Spleen (tissue), 11 donors: ENCODE data around the gene SH3BP4. TPM values are rescaled to one million over a fixed set of nuclear protein-coding genes. Genes with fewer than 3 reads are reported as not detected.

Experiments used
- DNase-seq: peaks from one replicate; pipeline ENCODE4 v3.0.0-alpha.2; 2020
- H3K27ac ChIP-seq, 8 donors: fragments of 200-600 bp; sonication (generic) in 7 of 8; 1 replicate in 4 of 8; 2 replicates in 4 of 8; pipeline versions ENCODE4 v1.5.0 to v1.8.0; 2016 to 2021; ENCODE audit warnings: inconsistent platforms in 4 of 8, mild to moderate bottlenecking in 4 of 8, moderate library complexity in 1 of 8
- H3K27me3 ChIP-seq, 7 donors: fragments of 200-600 bp; sonication (generic) in 6 of 7; replicated peaks in 1 of 7; 1 replicate in 4 of 7; 2 replicates in 3 of 7; pipeline versions ENCODE4 v1.5.0 to v1.8.0; 2016 to 2021; ENCODE audit warnings: inconsistent platforms in 3 of 7, mild to moderate bottlenecking in 1 of 7
- H3K36me3 ChIP-seq, 6 donors: fragments of 200-600 bp; sonication (generic) in 5 of 6; 1 replicate in 4 of 6; 2 replicates in 2 of 6; pipeline versions ENCODE4 v1.5.0 to v1.8.0; 2016 to 2021; ENCODE audit warnings: inconsistent platforms in 2 of 6
- H3K4me1 ChIP-seq, 6 donors: fragments of 200-600 bp; sonication (generic) in 5 of 6; 1 replicate in 3 of 6; 2 replicates in 3 of 6; pipeline versions ENCODE4 v1.5.0 to v1.8.0; 2016 to 2021; ENCODE audit warnings: inconsistent platforms in 3 of 6
- H3K4me3 ChIP-seq, 8 donors: fragments of 200-600 bp; sonication (generic) in 7 of 8; 1 replicate in 4 of 8; 2 replicates in 4 of 8; pipeline versions ENCODE4 v1.5.0 to v1.8.0; 2016 to 2021; ENCODE audit warnings: inconsistent platforms in 4 of 8, mild to moderate bottlenecking in 4 of 8, moderate library complexity in 2 of 8
- H3K9me3 ChIP-seq, 8 donors: fragments of 200-600 bp; sonication (generic) in 7 of 8; 1 replicate in 4 of 8; 2 replicates in 4 of 8; pipeline versions ENCODE4 v1.5.0 to v1.8.0; 2016 to 2021; ENCODE audit warnings: inconsistent platforms in 4 of 8
- POLR2A ChIP-seq, 3 donors: fragments of 450-650 bp; IDR thresholded peaks; one replicate each; pipeline ENCODE4 v1.5.1; 2017; ENCODE audit warnings: antibody characterized with exemption in 3 of 3, mild to moderate bottlenecking in 1 of 3
- POLR2AphosphoS5 ChIP-seq, 3 donors: sonication (generic); formaldehyde crosslinking; IDR thresholded peaks; one replicate each; pipeline ENCODE4 v1.5.1; 2017; ENCODE audit warnings: antibody characterized with exemption in 3 of 3
- WGBS, 5 donors: extraction: QIAGEN DNeasy Blood & Tissue Kit in 3 of 5; methylation state at CpG; one replicate each; pipeline versions ENCODE4 v1.1.5 to v1.1.7; 2013 to 2018; 5-methylcytosine and 5-hydroxymethylcytosine counted together
- intact Hi-C: fragments of 100-400 bp; cut with DNase I; formaldehyde crosslinking; loops from one replicate; pipeline ENCODE4 v1.15.0; 2023; ENCODE audit warnings: low total_unique reads
- polyA plus RNA-seq, 3 donors: library from polyadenylated mRNA; stranded (reverse); fragments of 200-250 nt; gene quantifications; one replicate each; pipeline ENCODE4 v1.2.1, GENCODE V29; 2013
- total RNA-seq, 7 donors: library from RNA; depleted of rRNA in 3 of 7; stranded (reverse); fragments of >200 nt in 3 of 7; fragmentation: NEBNext Ultra II Directional in 4 of 7; extraction: Animal tissue kit (Norgen Biotek cat#: 25700) in 4 of 7; gene quantifications; one replicate each; pipeline versions ENCODE4 v1.1.0 to v1.2.1, GENCODE V29; 2016 to 2021
- TF ChIP-seq, protein P1 (sequence below), 11 experiments: fragments of 200-600 bp in 7 of 11; fragments of 450-650 bp in 4 of 11; sonication (generic) in 4 of 11; IDR thresholded peaks in 8 of 11; conservative IDR thresholded peaks in 3 of 11; 1 replicate in 7 of 11; 2 replicates in 4 of 11; pipeline versions ENCODE4 v1.4.0 to v1.8.0; 2016 to 2021; ENCODE audit warnings: antibody characterized with exemption in 11 of 11, inconsistent platforms in 4 of 11, mild to moderate bottlenecking in 1 of 11
- donor health status: healthy with polysubstance abuse.
- donor health status: DM: no; HTN: no; CAD: no; lungs with moderate emphysema.
- donor health status: DM: no; HTN: no; CAD: no.
- donor health status: Bipolar disorder and iron deficiency.
- donor health status: healthy.
- donor health status: DM: no; HTN: no; CAD: no.
- donor health status: DM: yes; HTN: yes; CAD: no.

SH3BP4 gene
- total and polyA plus RNA-seq, 10 donors: 2.3 to 21.0 (median 12.4) TPM

GRCh38 chr2:234976479-234977227 is 24.8 kb downstream of the SH3BP4 start:
- no peak for DNase-seq
- H3K4me3 ChIP-seq: no peak overlapping the region
- intact Hi-C loops: no loop called here
- peaks cover 0 to 7% (median 0%) of the 10 kb centered on the region in 8 donors for H3K9me3 ChIP-seq
- no peak for TF ChIP-seq POLR2AphosphoS5 (IDR thresholded peaks at IDR 0.05)
- TF ChIP-seq, protein P1, sequence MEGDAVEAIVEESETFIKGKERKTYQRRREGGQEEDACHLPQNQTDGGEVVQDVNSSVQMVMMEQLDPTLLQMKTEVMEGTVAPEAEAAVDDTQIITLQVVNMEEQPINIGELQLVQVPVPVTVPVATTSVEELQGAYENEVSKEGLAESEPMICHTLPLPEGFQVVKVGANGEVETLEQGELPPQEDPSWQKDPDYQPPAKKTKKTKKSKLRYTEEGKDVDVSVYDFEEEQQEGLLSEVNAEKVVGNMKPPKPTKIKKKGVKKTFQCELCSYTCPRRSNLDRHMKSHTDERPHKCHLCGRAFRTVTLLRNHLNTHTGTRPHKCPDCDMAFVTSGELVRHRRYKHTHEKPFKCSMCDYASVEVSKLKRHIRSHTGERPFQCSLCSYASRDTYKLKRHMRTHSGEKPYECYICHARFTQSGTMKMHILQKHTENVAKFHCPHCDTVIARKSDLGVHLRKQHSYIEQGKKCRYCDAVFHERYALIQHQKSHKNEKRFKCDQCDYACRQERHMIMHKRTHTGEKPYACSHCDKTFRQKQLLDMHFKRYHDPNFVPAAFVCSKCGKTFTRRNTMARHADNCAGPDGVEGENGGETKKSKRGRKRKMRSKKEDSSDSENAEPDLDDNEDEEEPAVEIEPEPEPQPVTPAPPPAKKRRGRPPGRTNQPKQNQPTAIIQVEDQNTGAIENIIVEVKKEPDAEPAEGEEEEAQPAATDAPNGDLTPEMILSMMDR (IDR thresholded peaks at IDR 0.05 in 8 of 11, conservative IDR thresholded peaks at IDR 0.05 in 3 of 11): no peak
- TF ChIP-seq POLR2A (IDR thresholded peaks at IDR 0.05): no peak
- 83 to 91% (median 88%) methylated on average over 18 of the region's 18 CpGs for WGBS, 5 donors
- H3K27ac ChIP-seq: no peak overlapping the region
- H3K4me1 ChIP-seq: peaks cover 11 to 44% (median 30%) of the 10 kb centered on the region in 6 donors
- peaks cover 0 to 13% (median 0%) of the 10 kb centered on the region in 7 donors for H3K27me3 ChIP-seq
- no peaks in the 10 kb centered on the region for H3K36me3 ChIP-seq

GRCh38 chr2:234977228-234977679 is 25.4 kb downstream of the SH3BP4 start:
- Histone ChIP-seq H3K27ac (no peak overlapping the region), H3K36me3 (no peaks in the 10 kb centered on the region), H3K27me3 (peaks cover 0 to 16% (median 0%) of the 10 kb centered on the region in 7 donors), H3K9me3 (peaks cover 0 to 7% (median 0%) of the 10 kb centered on the region in 8 donors), H3K4me3 (no peak overlapping the region), H3K4me1 (peaks cover 11 to 50% (median 33%) of the 10 kb centered on the region in 6 donors)
- WGBS, 5 donors: 67 to 89% (median 81%) methylated on average over 10 to 12 of the region's 12 CpGs
- DNase-seq: no peak
- intact Hi-C loops: no loop called here
- TF ChIP-seq POLR2AphosphoS5 (IDR thresholded peaks at IDR 0.05): no peak

- Histone ChIP-seq H3K9me3 (peaks cover 0 to 7% (median 0%) of the 10 kb centered on the region in 8 donors), H3K4me3 (peak overlapping the region in 3 of 8 donors; percentile 3 to 35 (median 15)), H3K36me3 (no peaks in the 10 kb centered on the region), H3K4me1 (peaks cover 11 to 64% (median 35%) of the 10 kb centered on the region in 6 donors), H3K27ac (peak overlapping the region in 5 of 8 donors; percentile 14 to 74 (median 42)), H3K27me3 (peaks cover 0 to 17% (median 0%) of the 10 kb centered on the region in 7 donors)
- 40 to 60% (median 53%) methylated on average over 21 to 23 of the region's 23 CpGs for WGBS, 5 donors
- DNase-seq: no peak
- TF ChIP-seq POLR2AphosphoS5 (IDR thresholded peaks at IDR 0.05) (peak in 1 of 3 donors; percentile 34), POLR2A (IDR thresholded peaks at IDR 0.05) (no peak)
- TF ChIP-seq, protein P1 (IDR thresholded peaks at IDR 0.05 in 8 of 11, conservative IDR thresholded peaks at IDR 0.05 in 3 of 11): no peak
- intact Hi-C loops: no loop called here
These were observed 26.8 kb downstream of the SH3BP4 start for GRCh38 chr2:234978466-234979203.

- H3K4me3 ChIP-seq: peak overlapping the region in 2 of 8 donors; percentile 15 to 35
- intact Hi-C loops: no loop called here
- no peak for DNase-seq
- peaks cover 11 to 67% (median 35%) of the 10 kb centered on the region in 6 donors for H3K4me1 ChIP-seq
- H3K27me3 ChIP-seq: peaks cover 0 to 17% (median 0%) of the 10 kb centered on the region in 7 donors
- H3K27ac ChIP-seq: peak overlapping the region in 5 of 8 donors; percentile 59 to 75 (median 66)
- peaks cover 0 to 7% (median 0%) of the 10 kb centered on the region in 8 donors for H3K9me3 ChIP-seq
- 60 to 82% (median 71%) methylated on average over 8 to 9 of the region's 9 CpGs for WGBS, 5 donors
- TF ChIP-seq POLR2AphosphoS5 (IDR thresholded peaks at IDR 0.05) (peak in 1 of 3 donors; percentile 22), POLR2A (IDR thresholded peaks at IDR 0.05) (no peak)
- TF ChIP-seq, protein P1 (IDR thresholded peaks at IDR 0.05 in 8 of 11, conservative IDR thresholded peaks at IDR 0.05 in 3 of 11): no peak
- no peaks in the 10 kb centered on the region for H3K36me3 ChIP-seq
These were observed 27.7 kb downstream of the SH3BP4 start for GRCh38 chr2:234979204-234980167.
